Natural killer cell (primary cell): Measurements from ENCODE around the gene ERN1. TPM values are rescaled to one million over a fixed set of nuclear protein-coding genes. Genes with fewer than 3 reads are reported as not detected.

Experiments used
- ATAC-seq, 3 donors: fragments of 150-1000 bp in 2 of 3; fragments of 200-7000 bp in 1 of 3; cut with Tn5 transposase; 1 replicate in 1 of 3; 2 replicates in 2 of 3; pipeline ENCODE4 v1.10.0; 2021; ENCODE audit warnings: mild to moderate bottlenecking in 2 of 3, moderate library complexity in 2 of 3
- DNase-seq, 2 donors: peaks; one replicate each; pipeline versions ENCODE4 v3.0.0 to v3.0.0-alpha.2; 2013 to 2021; ENCODE audit warnings: mixed read lengths in 1 of 2
- H3K27ac ChIP-seq: one replicate; pipeline ENCODE4 v1.5.1; 2013; ENCODE audit warnings: mild to moderate bottlenecking, low read length
- H3K27me3 ChIP-seq: one replicate; pipeline ENCODE4 v1.6.1; 2013; ENCODE audit warnings: low read length; ENCODE audit not compliant: control insufficient read depth, insufficient read depth
- H3K36me3 ChIP-seq: one replicate; pipeline ENCODE4 v1.6.1; 2013; ENCODE audit warnings: low read length; ENCODE audit not compliant: control insufficient read depth, insufficient read depth
- H3K4me1 ChIP-seq: one replicate; pipeline ENCODE4 v1.6.1; 2013; ENCODE audit warnings: low read length; ENCODE audit not compliant: control insufficient read depth, insufficient read depth
- H3K4me3 ChIP-seq: one replicate; pipeline ENCODE4 v1.5.1; 2013; ENCODE audit warnings: low read length
- H3K9me3 ChIP-seq: one replicate; pipeline ENCODE4 v1.6.1; 2013; ENCODE audit warnings: low read length; ENCODE audit not compliant: control insufficient read depth, insufficient read depth
- H3K27ac Mint-ChIP-seq, 2 donors: one replicate each; pipeline ENCODE4 v1.8.0; 2022; ENCODE audit warnings: mild to moderate bottlenecking in 2 of 2, mixed read lengths in 2 of 2, moderate library complexity in 1 of 2
- H3K27me3 Mint-ChIP-seq, 2 donors: one replicate each; pipeline ENCODE4 v1.8.0; 2022; ENCODE audit warnings: low read depth in 2 of 2, mixed read lengths in 2 of 2
- H3K36me3 Mint-ChIP-seq: one replicate; pipeline ENCODE4 v1.8.0; 2022; ENCODE audit warnings: mixed read lengths
- H3K4me1 Mint-ChIP-seq, 2 donors: one replicate each; pipeline ENCODE4 v1.8.0; 2022; ENCODE audit warnings: mixed read lengths in 2 of 2
- H3K4me3 Mint-ChIP-seq: one replicate; pipeline ENCODE4 v1.8.0; 2022; ENCODE audit warnings: mild to moderate bottlenecking, moderate library complexity, mixed read lengths
- H3K9me3 Mint-ChIP-seq, 2 donors: one replicate each; pipeline ENCODE4 v1.8.0; 2022; ENCODE audit warnings: mixed read lengths in 2 of 2
- WGBS: methylation state at CpG from one replicate; pipeline ENCODE4 v1.1.7; 2013; ENCODE audit warnings: missing lambda C conversion rate; ENCODE audit not compliant: insufficient coverage; 5-methylcytosine and 5-hydroxymethylcytosine counted together
- intact Hi-C: fragments of 100-400 bp; cut with micrococcal nuclease; formaldehyde crosslinking; loops from one replicate; pipeline ENCODE4 v1.14.2; 2022
- total RNA-seq, 4 donors: library from RNA; stranded (reverse); fragments of 120-200 nt in 1 of 4; gene quantifications; one replicate each; pipeline versions ENCODE4 v1.2.3 to v1.2.4, GENCODE V29; 2013 to 2022
- TF ChIP-seq, protein P1 (sequence below): fragments of 200-600 bp; IDR thresholded peaks from one replicate; pipeline ENCODE4 v1.8.0; 2022; ENCODE audit warnings: antibody characterized with exemption

The ERN1 gene
- total RNA-seq, 3 donors from 2014 or later (not counting 1 experiment from before 2014, with no cell fraction given), result 52.9 to 90.5 (median 67.2) TPM

- Mint-ChIP-seq H3K27me3 (no peaks in the 10 kb centered on the region), H3K36me3 (peaks cover 18% of the 10 kb centered on the region), H3K27ac (no peak overlapping the region), H3K9me3 (no peaks in the 10 kb centered on the region), H3K4me3 (no peak overlapping the region), H3K4me1 (peaks cover 0 to 6% of the 10 kb centered on the region in 2 donors)
- no peaks in the 10 kb centered on the region for H3K9me3 ChIP-seq
- 96% methylated on average over 12 of the region's 12 CpGs for WGBS
- no peak overlapping the region for H3K27ac ChIP-seq
- no peaks in the 10 kb centered on the region for H3K4me1 ChIP-seq
- no peaks in the 10 kb centered on the region for H3K27me3 ChIP-seq
- peaks cover 63% of the 10 kb centered on the region for H3K36me3 ChIP-seq
- TF ChIP-seq, protein P1, sequence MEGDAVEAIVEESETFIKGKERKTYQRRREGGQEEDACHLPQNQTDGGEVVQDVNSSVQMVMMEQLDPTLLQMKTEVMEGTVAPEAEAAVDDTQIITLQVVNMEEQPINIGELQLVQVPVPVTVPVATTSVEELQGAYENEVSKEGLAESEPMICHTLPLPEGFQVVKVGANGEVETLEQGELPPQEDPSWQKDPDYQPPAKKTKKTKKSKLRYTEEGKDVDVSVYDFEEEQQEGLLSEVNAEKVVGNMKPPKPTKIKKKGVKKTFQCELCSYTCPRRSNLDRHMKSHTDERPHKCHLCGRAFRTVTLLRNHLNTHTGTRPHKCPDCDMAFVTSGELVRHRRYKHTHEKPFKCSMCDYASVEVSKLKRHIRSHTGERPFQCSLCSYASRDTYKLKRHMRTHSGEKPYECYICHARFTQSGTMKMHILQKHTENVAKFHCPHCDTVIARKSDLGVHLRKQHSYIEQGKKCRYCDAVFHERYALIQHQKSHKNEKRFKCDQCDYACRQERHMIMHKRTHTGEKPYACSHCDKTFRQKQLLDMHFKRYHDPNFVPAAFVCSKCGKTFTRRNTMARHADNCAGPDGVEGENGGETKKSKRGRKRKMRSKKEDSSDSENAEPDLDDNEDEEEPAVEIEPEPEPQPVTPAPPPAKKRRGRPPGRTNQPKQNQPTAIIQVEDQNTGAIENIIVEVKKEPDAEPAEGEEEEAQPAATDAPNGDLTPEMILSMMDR, result no peak
- intact Hi-C loops, result no loop called here
- H3K4me3 ChIP-seq, result no peak overlapping the region
- no peak for DNase-seq
- ATAC-seq, result no peak
Observed at GRCh38 chr17:64042700-64043485, 87.1 kb downstream of the ERN1 start.

DNA sequence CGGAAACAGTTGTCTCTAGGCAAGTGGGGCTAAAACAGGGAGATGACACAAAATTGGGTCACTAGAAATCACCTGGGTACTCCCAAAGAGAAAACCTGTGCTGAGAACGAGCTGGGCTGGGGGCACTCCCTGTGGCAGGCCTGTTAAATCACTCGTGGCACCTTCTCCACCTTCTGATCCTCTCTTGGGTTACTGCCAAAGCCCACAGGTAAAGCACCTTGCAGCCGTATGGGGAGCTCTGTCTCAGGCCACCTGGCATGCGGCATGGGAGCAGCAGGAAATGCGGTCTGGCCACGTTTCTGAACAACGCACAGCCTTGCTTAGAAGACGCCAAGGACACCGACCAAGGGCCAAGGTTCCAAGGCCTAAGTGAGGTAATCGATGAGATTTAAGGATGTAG, 88.0 kb downstream of the ERN1 start:
- Mint-ChIP-seq H3K9me3 (no peaks in the 10 kb centered on the region), H3K36me3 (peaks cover 18% of the 10 kb centered on the region), H3K27ac (peak overlapping the region in 1 of 2 donors; percentile 16), H3K27me3 (no peaks in the 10 kb centered on the region), H3K4me3 (no peak overlapping the region), H3K4me1 (peaks cover 0 to 6% of the 10 kb centered on the region in 2 donors)
- no peaks in the 10 kb centered on the region for H3K4me1 ChIP-seq
- no peaks in the 10 kb centered on the region for H3K9me3 ChIP-seq
- no peak for DNase-seq
- H3K36me3 ChIP-seq, result peaks cover 58% of the 10 kb centered on the region
- no peaks in the 10 kb centered on the region for H3K27me3 ChIP-seq
- 54% methylated on average over 11 of the region's 11 CpGs for WGBS
- TF ChIP-seq, protein P1, result no peak
- ATAC-seq, result no peak
- H3K4me3 ChIP-seq, result no peak overlapping the region
- no peak overlapping the region for H3K27ac ChIP-seq
- intact Hi-C loops, result no loop called here

GRCh38 chr17:64040206-64040605, 89.7 kb downstream of the ERN1 start:
- Histone ChIP-seq H3K9me3 (no peaks in the 10 kb centered on the region), H3K36me3 (peaks cover 41% of the 10 kb centered on the region), H3K4me1 (no peaks in the 10 kb centered on the region), H3K27ac (no peak overlapping the region), H3K4me3 (no peak overlapping the region), H3K27me3 (no peaks in the 10 kb centered on the region)
- WGBS, result 90% methylated on average over 6 of the region's 6 CpGs
- no peak for ATAC-seq
- DNase-seq, result no peak
- Mint-ChIP-seq H3K27me3 (no peaks in the 10 kb centered on the region), H3K27ac (no peak overlapping the region), H3K36me3 (peaks cover 18% of the 10 kb centered on the region), H3K4me3 (no peak overlapping the region), H3K9me3 (no peaks in the 10 kb centered on the region), H3K4me1 (peaks cover 0 to 6% of the 10 kb centered on the region in 2 donors)
- TF ChIP-seq, protein P1, result no peak
- intact Hi-C loops, result no loop called here

DNA sequence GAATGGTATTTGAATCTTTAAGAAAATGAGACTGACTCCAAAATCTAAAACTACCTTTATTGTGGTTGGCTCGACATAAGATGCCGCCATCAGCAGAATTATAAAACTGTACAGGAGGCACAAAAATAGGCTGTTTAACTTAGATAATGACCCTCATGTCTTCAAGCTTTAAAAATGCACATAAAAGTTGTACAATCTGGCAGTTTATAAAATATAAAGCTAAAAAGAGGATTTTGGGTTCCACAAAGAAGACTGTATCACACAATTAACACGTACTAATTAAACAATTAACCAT, 90.9 kb downstream of the ERN1 start:
- Histone ChIP-seq H3K4me1 (no peaks in the 10 kb centered on the region), H3K27me3 (no peaks in the 10 kb centered on the region), H3K9me3 (no peaks in the 10 kb centered on the region), H3K36me3 (peaks cover 30% of the 10 kb centered on the region), H3K4me3 (no peak overlapping the region), H3K27ac (no peak overlapping the region)
- H3K4me3 Mint-ChIP-seq, result no peak overlapping the region
- no peaks in the 10 kb centered on the region for H3K27me3 Mint-ChIP-seq
- DNase-seq (no peak), ATAC-seq (no peak)
- no peaks in the 10 kb centered on the region for H3K9me3 Mint-ChIP-seq
- H3K27ac Mint-ChIP-seq, result no peak overlapping the region
- peaks cover 12% of the 10 kb centered on the region for H3K36me3 Mint-ChIP-seq
- TF ChIP-seq, protein P1, result no peak
- WGBS, result 92% methylated on average over 3 of the region's 3 CpGs
- intact Hi-C loops, result no loop called here
- H3K4me1 Mint-ChIP-seq, result peaks cover 0 to 6% of the 10 kb centered on the region in 2 donors
